Prostate gland (tissue), 2 donors: ENCODE data around the gene SNAI3. TPM values are rescaled to one million over a fixed set of nuclear protein-coding genes. Genes with fewer than 3 reads are reported as not detected.
A peak's percentile ranks its signal among the peaks of the same experiment; 100 is the strongest.

Source experiments
- DNase-seq: peaks from one replicate; pipeline ENCODE4 v3.0.0-alpha.2; 2019; ENCODE audit warnings: low spot score
- H3K27ac ChIP-seq, 2 donors: fragments of 200-600 bp; sonication (generic); 2 replicates each; pipeline ENCODE4 v1.5.1; 2017 to 2019
- H3K27me3 ChIP-seq: fragments of 200-600 bp; sonication (generic); replicated peaks from 2 replicates; pipeline ENCODE4 v1.5.1; 2019; ENCODE audit not compliant: insufficient read depth
- H3K36me3 ChIP-seq, 2 donors: fragments of 200-600 bp; sonication (generic); 1 replicate in 1 of 2; 2 replicates in 1 of 2; pipeline versions ENCODE4 v1.5.1 to v1.8.1; 2017 to 2019
- H3K4me1 ChIP-seq: fragments of 200-600 bp; sonication (generic); replicated peaks from 2 replicates; pipeline ENCODE4 v1.5.1; 2019
- H3K4me3 ChIP-seq, 2 donors: fragments of 200-600 bp; sonication (generic); 2 replicates each; pipeline ENCODE4 v1.5.1; 2017 to 2019
- H3K9me3 ChIP-seq: fragments of 200-600 bp; sonication (generic); 2 replicates; pipeline ENCODE4 v1.5.1; 2017
- POLR2A ChIP-seq: fragments of 450-650 bp; IDR thresholded peaks from one replicate; pipeline ENCODE4 v1.6.1; 2016; ENCODE audit warnings: antibody characterized with exemption, mild to moderate bottlenecking
- POLR2AphosphoS5 ChIP-seq: sonication (generic); formaldehyde crosslinking; IDR thresholded peaks from one replicate; pipeline ENCODE4 v1.6.1; 2017; ENCODE audit warnings: antibody characterized with exemption
- WGBS: methylation state at CpG from one replicate; pipeline ENCODE4 v1.1.5; 2018; 5-methylcytosine and 5-hydroxymethylcytosine counted together
- intact Hi-C: fragments of 100-400 bp; cut with DNase I; formaldehyde crosslinking; loops from one replicate; pipeline ENCODE4 v1.14.2; 2022
- total RNA-seq, 2 donors: library from RNA; depleted of rRNA; stranded (reverse); fragments of >200 nt; gene quantifications; one replicate each; pipeline ENCODE4 v1.1.0, GENCODE V29; 2016
- TF ChIP-seq, protein P1 (sequence below), 4 experiments: fragments of 200-600 bp in 2 of 4; fragments of 450-650 bp in 2 of 4; sonication (generic) in 2 of 4; IDR thresholded peaks; 1 replicate in 3 of 4; 2 replicates in 1 of 4; pipeline ENCODE4 v1.5.1; 2016 to 2019; ENCODE audit warnings: antibody characterized with exemption in 4 of 4, mild to moderate bottlenecking in 2 of 4, moderate library complexity in 2 of 4

The SNAI3 gene
- total RNA-seq, 2 donors from 2014 or later: 0.46 to 2.8 TPM

DNA sequence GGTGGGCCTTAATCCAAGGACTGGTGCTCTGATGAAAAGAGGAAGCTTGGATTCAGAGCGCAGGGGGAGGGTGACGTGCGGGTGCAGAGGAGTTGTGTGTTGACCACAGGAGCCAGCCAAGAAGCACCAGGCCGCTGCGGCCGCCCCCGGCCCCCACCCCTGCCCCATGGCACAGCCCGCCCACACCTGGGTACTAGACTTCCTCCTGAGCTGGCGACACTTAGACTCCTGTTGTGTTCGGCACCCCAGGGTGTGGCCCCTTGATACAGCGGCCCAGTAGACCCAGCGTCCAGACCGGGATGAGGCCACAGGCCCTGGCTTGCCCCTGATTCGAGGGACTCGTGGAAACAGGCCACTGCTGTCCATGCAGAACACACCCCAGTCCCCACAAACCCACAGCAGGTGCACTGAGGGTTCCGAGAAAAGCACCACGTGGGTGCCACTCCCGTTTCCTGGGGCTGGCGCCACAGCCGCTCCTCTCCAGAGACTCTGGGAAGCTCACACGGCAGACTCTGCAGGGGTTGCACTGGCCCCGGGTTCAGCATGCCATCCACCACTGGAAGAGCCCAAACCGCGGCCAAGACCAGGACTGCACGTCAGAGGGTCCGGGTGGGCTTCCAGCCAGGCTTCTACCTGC is 5.7 kb upstream of the SNAI3 start:
- Histone ChIP-seq H3K27me3 (peaks cover 3% of the 10 kb centered on the region), H3K9me3 (no peaks in the 10 kb centered on the region), H3K27ac (no peak overlapping the region), H3K4me3 (no peak overlapping the region), H3K4me1 (no peaks in the 10 kb centered on the region), H3K36me3 (no peaks in the 10 kb centered on the region)
- no peak for TF ChIP-seq POLR2AphosphoS5
- TF ChIP-seq, protein P1, sequence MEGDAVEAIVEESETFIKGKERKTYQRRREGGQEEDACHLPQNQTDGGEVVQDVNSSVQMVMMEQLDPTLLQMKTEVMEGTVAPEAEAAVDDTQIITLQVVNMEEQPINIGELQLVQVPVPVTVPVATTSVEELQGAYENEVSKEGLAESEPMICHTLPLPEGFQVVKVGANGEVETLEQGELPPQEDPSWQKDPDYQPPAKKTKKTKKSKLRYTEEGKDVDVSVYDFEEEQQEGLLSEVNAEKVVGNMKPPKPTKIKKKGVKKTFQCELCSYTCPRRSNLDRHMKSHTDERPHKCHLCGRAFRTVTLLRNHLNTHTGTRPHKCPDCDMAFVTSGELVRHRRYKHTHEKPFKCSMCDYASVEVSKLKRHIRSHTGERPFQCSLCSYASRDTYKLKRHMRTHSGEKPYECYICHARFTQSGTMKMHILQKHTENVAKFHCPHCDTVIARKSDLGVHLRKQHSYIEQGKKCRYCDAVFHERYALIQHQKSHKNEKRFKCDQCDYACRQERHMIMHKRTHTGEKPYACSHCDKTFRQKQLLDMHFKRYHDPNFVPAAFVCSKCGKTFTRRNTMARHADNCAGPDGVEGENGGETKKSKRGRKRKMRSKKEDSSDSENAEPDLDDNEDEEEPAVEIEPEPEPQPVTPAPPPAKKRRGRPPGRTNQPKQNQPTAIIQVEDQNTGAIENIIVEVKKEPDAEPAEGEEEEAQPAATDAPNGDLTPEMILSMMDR (IDR thresholded peaks at IDR 0.05): no peak
- no peak for TF ChIP-seq POLR2A
- 66% methylated on average over 23 of the region's 26 CpGs for WGBS
- no peak for DNase-seq
- intact Hi-C loops: no loop called here

GRCh38 chr16:88691129-88691813 is 5.0 kb upstream of the SNAI3 start:
- 81% methylated on average over 33 of the region's 33 CpGs for WGBS
- no peak for DNase-seq
- Histone ChIP-seq H3K4me3 (no peak overlapping the region), H3K36me3 (no peaks in the 10 kb centered on the region), H3K27me3 (peaks cover 3% of the 10 kb centered on the region), H3K27ac (no peak overlapping the region), H3K4me1 (no peaks in the 10 kb centered on the region), H3K9me3 (no peaks in the 10 kb centered on the region)
- intact Hi-C loops: no loop called here
- TF ChIP-seq POLR2A: no peak
- TF ChIP-seq, protein P1 (IDR thresholded peaks at IDR 0.05): no peak
- TF ChIP-seq POLR2AphosphoS5: no peak

GRCh38 chr16:88690341-88691128 is 4.2 kb upstream of the SNAI3 start:
- Histone ChIP-seq H3K9me3 (no peaks in the 10 kb centered on the region), H3K27ac (no peak overlapping the region), H3K27me3 (peaks cover 3% of the 10 kb centered on the region), H3K4me3 (no peak overlapping the region), H3K4me1 (peaks cover 3% of the 10 kb centered on the region), H3K36me3 (no peaks in the 10 kb centered on the region)
- no peak for DNase-seq
- TF ChIP-seq POLR2AphosphoS5 (no peak), POLR2A (no peak)
- TF ChIP-seq, protein P1 (IDR thresholded peaks at IDR 0.05): no peak
- 79% methylated on average over 21 of the region's 21 CpGs for WGBS
- intact Hi-C loops: no loop called here

- TF ChIP-seq, protein P1 (IDR thresholded peaks at IDR 0.05): no peak
- TF ChIP-seq POLR2AphosphoS5: peak; percentile 23
- no peak for TF ChIP-seq POLR2A
- Histone ChIP-seq H3K4me3 (no peak overlapping the region), H3K9me3 (no peaks in the 10 kb centered on the region), H3K27me3 (peaks cover 3% of the 10 kb centered on the region), H3K27ac (no peak overlapping the region), H3K36me3 (no peaks in the 10 kb centered on the region), H3K4me1 (peaks cover 6% of the 10 kb centered on the region)
- DNase-seq: no peak
- 32% methylated on average over 28 of the region's 28 CpGs for WGBS
- intact Hi-C loops: no loop called here
Observed at GRCh38 chr16:88688013-88688778, 1.9 kb upstream of the SNAI3 start.
